IMR-90 (cell line): ENCODE results near the gene P2RX3. TPM values are rescaled to one million over a fixed set of nuclear protein-coding genes. Genes with fewer than 3 reads are reported as not detected.

ENCODE experiments used
- ATAC-seq: fragments of 200-7000 bp; cut with Tn5 transposase; 2 replicates; pipeline ENCODE4 v1.9.1; 2020; ENCODE audit warnings: low read depth, mild to moderate bottlenecking, moderate library complexity
- BruUV-seq: library from RNA; stranded (reverse); fragments of 400-500 nt; replicated peaks from 2 replicates; lab custom pipeline; 2021; lab: Mats Ljungman, UMichigan
- CTCF ChIA-PET: fragments of 300-600 bp; formaldehyde crosslinking; extraction: SDS; loops from one replicate; lab custom pipeline; 2021; ENCODE audit warnings: antibody characterized with exemption; lab: Yijun Ruan, JAX
- POLR2A ChIA-PET: fragments of 300-600 bp; sonication (Branson Sonifier 250); formaldehyde crosslinking; loops from one replicate; lab custom pipeline; 2022; ENCODE audit warnings: antibody characterized with exemption; ENCODE audit not compliant: unreplicated experiment; lab: Charles Lee
- DNase-seq: peaks from one replicate; pipeline ENCODE4 v3.0.0; 2013
- H2AFZ ChIP-seq: replicated peaks from 2 replicates; pipeline ENCODE3; 2013; ENCODE audit warnings: low read length, mild to moderate bottlenecking; ENCODE audit not compliant: poor library complexity
- H2AK5ac ChIP-seq: 2 replicates; pipeline ENCODE4 v1.6.1; 2013; ENCODE audit warnings: low read depth, low read length, inconsistent platforms
- H2AK9ac ChIP-seq: replicated peaks from 2 replicates; pipeline ENCODE3; 2013; ENCODE audit warnings: mild to moderate bottlenecking, low read depth, low read length, moderate library complexity; ENCODE audit not compliant: poor library complexity
- H2BK120ac ChIP-seq: 2 replicates; pipeline ENCODE4 v1.6.1; 2013; ENCODE audit warnings: low read depth, low read length, inconsistent platforms
- H2BK15ac ChIP-seq: 3 replicates; pipeline ENCODE4 v1.6.1; 2013; ENCODE audit warnings: low read depth, low read length, inconsistent platforms
- H2BK20ac ChIP-seq: 2 replicates; pipeline ENCODE4 v1.6.1; 2013; ENCODE audit warnings: low read depth, mild to moderate bottlenecking, inconsistent platforms, low read length, moderate library complexity
- H2BK5ac ChIP-seq: 2 replicates; pipeline ENCODE4 v1.6.1; 2013; ENCODE audit warnings: mild to moderate bottlenecking, low read depth, low read length, inconsistent platforms; ENCODE audit not compliant: poor library complexity, severe bottlenecking
- H3K14ac ChIP-seq: replicated peaks from 2 replicates; pipeline ENCODE4 v1.6.1; 2013; ENCODE audit warnings: low read depth, low read length, inconsistent platforms
- H3K18ac ChIP-seq: 2 replicates; pipeline ENCODE4 v1.6.1; 2013; ENCODE audit warnings: low read depth, low read length, control low read depth
- H3K23ac ChIP-seq: 2 replicates; pipeline ENCODE4 v1.6.1; 2013; ENCODE audit warnings: low read depth, low read length, inconsistent platforms
- H3K27ac ChIP-seq: 2 replicates; pipeline ENCODE4 v1.5.1; 2013; ENCODE audit warnings: mild to moderate bottlenecking, control low read depth, low read length; ENCODE audit not compliant: insufficient read depth
- H3K27me3 ChIP-seq: 2 replicates; pipeline ENCODE4 v1.6.1; 2013; ENCODE audit warnings: low read length; ENCODE audit not compliant: control insufficient read depth, insufficient read depth
- H3K36me3 ChIP-seq: 2 replicates; pipeline ENCODE4 v1.6.1; 2013; ENCODE audit warnings: low read length, mixed read lengths; ENCODE audit not compliant: control insufficient read depth, insufficient read depth
- H3K4ac ChIP-seq: 2 replicates; pipeline ENCODE4 v1.6.1; 2013; ENCODE audit warnings: low read depth, low read length, inconsistent platforms
- H3K4me1 ChIP-seq: 2 replicates; pipeline ENCODE4 v1.6.1; 2013; ENCODE audit warnings: low read length, mixed read lengths; ENCODE audit not compliant: control insufficient read depth, insufficient read depth
- H3K4me2 ChIP-seq: 2 replicates; pipeline ENCODE4 v1.6.1; 2013; ENCODE audit warnings: low read depth, mild to moderate bottlenecking, control low read depth, low read length, moderate library complexity
- H3K4me3 ChIP-seq: 2 replicates; pipeline ENCODE4 v1.5.1; 2013; ENCODE audit warnings: low read depth, mild to moderate bottlenecking, control low read depth, low read length, moderate library complexity; ENCODE audit not compliant: insufficient read depth
- H3K56ac ChIP-seq: 2 replicates; pipeline ENCODE4 v1.6.1; 2013; ENCODE audit warnings: low read length, inconsistent platforms; ENCODE audit not compliant: insufficient read depth; ENCODE audit errors: extremely low read depth
- H3K79me1 ChIP-seq, 2 experiments: 2 replicates each; pipeline ENCODE4 v1.6.1; 2013; ENCODE audit warnings: low read length in 2 of 2, inconsistent platforms in 1 of 2, low read depth in 1 of 2
- H3K9ac ChIP-seq: 2 replicates; pipeline ENCODE4 v1.6.1; 2013; ENCODE audit warnings: low read depth, low read length, control low read depth
- H3K9me1 ChIP-seq: 2 replicates; pipeline ENCODE4 v1.6.1; 2013; ENCODE audit warnings: low read length, inconsistent platforms; ENCODE audit not compliant: insufficient read depth
- H3K9me3 ChIP-seq: 2 replicates; pipeline ENCODE4 v1.6.1; 2013; ENCODE audit warnings: low read length; ENCODE audit not compliant: control insufficient read depth, insufficient read depth
- H4K20me1 ChIP-seq: 2 replicates; pipeline ENCODE4 v1.6.1; 2013; ENCODE audit warnings: low read length, inconsistent platforms; ENCODE audit not compliant: insufficient read depth
- H4K5ac ChIP-seq: 2 replicates; pipeline ENCODE4 v1.6.1; 2013; ENCODE audit warnings: mild to moderate bottlenecking, low read depth, low read length, control low read depth
- H4K8ac ChIP-seq, 2 experiments: 2 replicates each; pipeline ENCODE4 v1.6.1; 2013; ENCODE audit warnings: low read depth in 2 of 2, low read length in 2 of 2, control low read depth in 1 of 2, inconsistent platforms in 1 of 2
- H4K91ac ChIP-seq: 2 replicates; pipeline ENCODE4 v1.6.1; 2013; ENCODE audit warnings: low read depth, low read length, inconsistent platforms; ENCODE audit not compliant: insufficient read depth
- BHLHE40 ChIP-seq: fragments of 150-350 bp; IDR thresholded peaks from 2 replicates; pipeline ENCODE4 v1.6.1; 2016; ENCODE audit warnings: mild to moderate bottlenecking, low read depth, low read length
- CEBPB ChIP-seq: IDR thresholded peaks from 2 replicates; pipeline ENCODE4 v1.6.1; 2012; ENCODE audit warnings: low read depth, low read length, improper control_type of control experiment
- CHD1 ChIP-seq: IDR thresholded peaks from 2 replicates; pipeline ENCODE4 v1.6.1; 2012; ENCODE audit warnings: low read depth, low read length, improper control_type of control experiment
- CTCF ChIP-seq: conservative IDR thresholded peaks from 2 replicates; pipeline ENCODE4 v1.5.1; 2012; ENCODE audit warnings: mild to moderate bottlenecking, low read depth, low read length, improper control_type of control experiment
- FOS ChIP-seq: fragments of 150-350 bp; IDR thresholded peaks from 2 replicates; pipeline ENCODE4 v1.6.1; 2016; ENCODE audit warnings: low read depth, low read length
- MAFK ChIP-seq: IDR thresholded peaks from 2 replicates; pipeline ENCODE4 v1.6.1; 2012; ENCODE audit warnings: low read depth, low read length, improper control_type of control experiment
- MAZ ChIP-seq: IDR thresholded peaks from 2 replicates; pipeline ENCODE4 v1.6.1; 2012; ENCODE audit warnings: low read depth, mild to moderate bottlenecking, low read length, improper control_type of control experiment, moderate library complexity, borderline replicate concordance
- MXI1 ChIP-seq: IDR thresholded peaks from 2 replicates; pipeline ENCODE4 v1.6.1; 2012; ENCODE audit warnings: low read depth, mild to moderate bottlenecking, low read length, moderate library complexity, borderline replicate concordance
- NFE2L2 ChIP-seq: fragments of 150-350 bp; IDR thresholded peaks from 2 replicates; pipeline ENCODE4 v1.6.1; 2016; ENCODE audit warnings: low read depth, mild to moderate bottlenecking, low read length
- POLR2A ChIP-seq: IDR thresholded peaks from 2 replicates; pipeline ENCODE4 v1.6.1; 2012; ENCODE audit warnings: mild to moderate bottlenecking, low read depth, low read length
- RAD21 ChIP-seq: IDR thresholded peaks from 2 replicates; pipeline ENCODE4 v1.6.1; 2012; ENCODE audit warnings: low read length, improper control_type of control experiment
- RCOR1 ChIP-seq: IDR thresholded peaks from 2 replicates; pipeline ENCODE4 v1.6.1; 2012; ENCODE audit warnings: mild to moderate bottlenecking, low read length, improper control_type of control experiment; ENCODE audit not compliant: insufficient replicate concordance
- RFX5 ChIP-seq: IDR thresholded peaks from 2 replicates; pipeline ENCODE4 v1.8.0; 2012; ENCODE audit warnings: low read depth, mild to moderate bottlenecking, low read length, moderate library complexity
- SMC3 ChIP-seq: fragments of 150-350 bp; IDR thresholded peaks from 2 replicates; pipeline ENCODE4 v1.6.1; 2016; ENCODE audit warnings: low read depth, mild to moderate bottlenecking, antibody characterized with exemption, low read length, moderate library complexity
- WGBS, 2 experiments: methylation state at CpG; one replicate each; pipeline versions ENCODE4 v1.1.5 to v1.1.7; 2013; ENCODE audit warnings: missing lambda C conversion rate in 2 of 2; ENCODE audit not compliant: insufficient read length in 1 of 2; ENCODE audit errors: extremely low coverage in 2 of 2; 5-methylcytosine and 5-hydroxymethylcytosine counted together
- dilution Hi-C: fragments of 300-500 bp; cut with HindIII; formaldehyde crosslinking; loops from one replicate; pipeline ENCODE4 v1.14.3; 2018; ENCODE audit warnings: low sequenced_read_pairs; ENCODE audit not compliant: unreplicated experiment
- in situ Hi-C: fragments of 300-500 bp; cut with MboI; formaldehyde crosslinking; loops from 3 replicates; pipeline ENCODE4 v1.14.3; 2019; ENCODE audit warnings: low sequenced_read_pairs, inconsistent platforms, mixed read lengths
- intact Hi-C: fragments of 100-400 bp; cut with micrococcal nuclease; formaldehyde crosslinking; loops from 2 replicates; pipeline ENCODE4 v1.10.0; 2022
- polyA plus RNA-seq, 3 experiments: library from polyadenylated mRNA; depleted of rRNA; stranded (reverse); fragments of >200 nt; gene quantifications; 2 replicates each; pipeline ENCODE4 v1.2.3, GENCODE V29; 2012; ENCODE audit warnings: low replicate concordance in 1 of 3
- total RNA-seq: library from RNA; depleted of rRNA; stranded (reverse); fragments of >200 nt; gene quantifications from 2 replicates; pipeline ENCODE4 v1.2.3, GENCODE V29; 2012
- TF ChIP-seq, protein P1 (sequence below): fragments of 150-350 bp; IDR thresholded peaks from 2 replicates; pipeline ENCODE4 v1.6.1; 2016; ENCODE audit warnings: low read depth, mild to moderate bottlenecking, low read length, moderate library complexity, borderline replicate concordance

The P2RX3 gene
- total and polyA plus RNA-seq, 2 of the 4 experiments (the other 2 are of a cell fraction), result not detected

DNA sequence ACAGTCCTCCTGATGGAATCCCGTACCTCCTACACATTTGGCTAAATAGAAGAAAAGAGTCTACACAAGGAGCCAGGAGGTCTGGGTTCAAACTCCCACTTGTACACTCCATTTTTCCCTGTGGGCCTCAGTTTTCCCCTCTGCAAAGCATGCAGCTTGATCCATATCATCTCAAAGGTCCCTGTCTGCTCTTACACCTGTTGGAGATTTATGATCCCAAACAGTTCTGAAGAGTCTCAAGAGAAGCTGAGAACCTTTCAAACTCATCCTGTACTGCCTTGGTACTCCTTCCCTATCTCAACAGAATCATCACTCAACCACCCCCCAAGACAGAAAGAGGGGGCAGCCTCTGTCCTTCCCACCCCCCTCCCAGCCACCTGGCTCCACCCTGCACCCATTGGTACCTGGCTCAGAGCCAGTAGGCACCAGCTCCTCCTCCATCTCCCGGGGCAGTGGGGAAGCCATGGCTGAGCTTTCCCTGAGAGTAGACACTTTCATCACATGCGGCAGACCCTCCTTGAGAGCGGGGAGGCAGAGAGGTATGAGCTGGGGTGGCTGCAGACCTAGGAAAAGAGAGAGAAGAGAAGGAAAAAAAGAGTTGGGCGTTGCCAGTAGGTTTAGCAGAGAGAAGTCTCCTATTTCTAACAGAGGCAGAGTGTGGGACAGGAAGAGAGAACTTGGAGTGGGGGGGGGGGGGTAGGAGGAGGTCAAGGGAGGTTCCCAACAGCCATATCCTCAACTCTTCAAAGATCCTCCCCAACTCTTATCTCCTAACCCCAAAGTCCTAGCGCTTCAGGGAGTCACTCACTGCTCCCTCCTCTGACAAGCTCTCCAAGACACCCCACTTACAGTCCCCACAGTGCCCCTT, 16.5 kb upstream of the P2RX3 start:
- H4K8ac ChIP-seq, result peak overlapping the region; percentile 9 to 90
- intact Hi-C loops, result loop anchor here (1.0 to 2.0 kb wide), 3 partner anchors 10 to 481 kb away; no protein-coding TSS in a partner anchor
- peak overlapping the region; percentile 74 for H2BK5ac ChIP-seq
- no peak for DNase-seq
- no peak overlapping the region for H2BK15ac ChIP-seq
- ATAC-seq, result no peak
- H4K91ac ChIP-seq, result peak overlapping the region; percentile 69
- peaks cover 29% of the 10 kb centered on the region for H3K4me1 ChIP-seq
- peak overlapping the region; percentile 78 for H2AFZ ChIP-seq
- CTCF ChIA-PET, result interaction anchor here (0.6 to 1.7 kb wide), 3 partner anchors 24 to 480 kb away, joined by 3 to 4 read pairs (median 3); no protein-coding TSS in a partner anchor
- no TSS peak for BruUV-seq
- peaks cover 37% of the 10 kb centered on the region for H3K9me1 ChIP-seq
- H3K56ac ChIP-seq, result peak overlapping the region; percentile 92
- H2BK120ac ChIP-seq, result peak overlapping the region; percentile 73
- peak overlapping the region; percentile 31 for H3K4me3 ChIP-seq
- peaks cover 29 to 67% of the 10 kb centered on the region in 2 experiments for H3K79me1 ChIP-seq
- H4K20me1 ChIP-seq, result peaks cover 58% of the 10 kb centered on the region
- peak overlapping the region; percentile 71 for H3K4me2 ChIP-seq
- dilution Hi-C loops, result no loop called here
- peak overlapping the region; percentile 85 for H3K14ac ChIP-seq
- peak overlapping the region; percentile 13; the same call in 1 of the 2 replicates for H4K5ac ChIP-seq
- POLR2A ChIA-PET, result interaction anchor here (3.0 kb wide), 1 partner anchor 10 kb away, joined by 16 read pairs; no protein-coding TSS in a partner anchor
- H3K36me3 ChIP-seq, result peaks cover 47% of the 10 kb centered on the region
- H3K4ac ChIP-seq, result peak overlapping the region; percentile 79
- H3K9me3 ChIP-seq, result no peaks in the 10 kb centered on the region
- H2BK20ac ChIP-seq, result peak overlapping the region; percentile 31; the same call in 1 of the 2 replicates
- peak overlapping the region; percentile 89 for H3K27ac ChIP-seq
- no peaks in the 10 kb centered on the region for H3K27me3 ChIP-seq
- H3K9ac ChIP-seq, result peak overlapping the region; percentile 65
- in situ Hi-C loops, result no loop called here
- peak overlapping the region; percentile 15; the same call in 1 of the 2 replicates for H3K18ac ChIP-seq
- peak overlapping the region; percentile 88 for H3K23ac ChIP-seq
- peak overlapping the region; percentile 90 for H2AK9ac ChIP-seq
- WGBS, 2 experiments, result no CpG with 5 or more reads among the region's 6 CpGs
- peak overlapping the region; percentile 94 for H2AK5ac ChIP-seq
- TF ChIP-seq MAZ, result no peak
- no peak for TF ChIP-seq SMC3
- no peak for TF ChIP-seq MAFK
- TF ChIP-seq RCOR1, result no peak
- no peak for TF ChIP-seq CHD1
- TF ChIP-seq RFX5, result no peak
- TF ChIP-seq, protein P1, sequence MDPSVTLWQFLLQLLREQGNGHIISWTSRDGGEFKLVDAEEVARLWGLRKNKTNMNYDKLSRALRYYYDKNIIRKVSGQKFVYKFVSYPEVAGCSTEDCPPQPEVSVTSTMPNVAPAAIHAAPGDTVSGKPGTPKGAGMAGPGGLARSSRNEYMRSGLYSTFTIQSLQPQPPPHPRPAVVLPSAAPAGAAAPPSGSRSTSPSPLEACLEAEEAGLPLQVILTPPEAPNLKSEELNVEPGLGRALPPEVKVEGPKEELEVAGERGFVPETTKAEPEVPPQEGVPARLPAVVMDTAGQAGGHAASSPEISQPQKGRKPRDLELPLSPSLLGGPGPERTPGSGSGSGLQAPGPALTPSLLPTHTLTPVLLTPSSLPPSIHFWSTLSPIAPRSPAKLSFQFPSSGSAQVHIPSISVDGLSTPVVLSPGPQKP, result no peak
- TF ChIP-seq FOS, result no peak
- no peak for TF ChIP-seq POLR2A
- no peak for TF ChIP-seq NFE2L2
- TF ChIP-seq MXI1, result no peak
- TF ChIP-seq CTCF, result no peak
- no peak for TF ChIP-seq BHLHE40
- TF ChIP-seq CEBPB, result no peak
- no peak for TF ChIP-seq RAD21
